Measurements from ENCODE around the gene PRR32.

GRCh38 chrX:126825566-126826193, 6.2 kb downstream of the PRR32 start:
- TF ChIP-seq, protein P1, sequence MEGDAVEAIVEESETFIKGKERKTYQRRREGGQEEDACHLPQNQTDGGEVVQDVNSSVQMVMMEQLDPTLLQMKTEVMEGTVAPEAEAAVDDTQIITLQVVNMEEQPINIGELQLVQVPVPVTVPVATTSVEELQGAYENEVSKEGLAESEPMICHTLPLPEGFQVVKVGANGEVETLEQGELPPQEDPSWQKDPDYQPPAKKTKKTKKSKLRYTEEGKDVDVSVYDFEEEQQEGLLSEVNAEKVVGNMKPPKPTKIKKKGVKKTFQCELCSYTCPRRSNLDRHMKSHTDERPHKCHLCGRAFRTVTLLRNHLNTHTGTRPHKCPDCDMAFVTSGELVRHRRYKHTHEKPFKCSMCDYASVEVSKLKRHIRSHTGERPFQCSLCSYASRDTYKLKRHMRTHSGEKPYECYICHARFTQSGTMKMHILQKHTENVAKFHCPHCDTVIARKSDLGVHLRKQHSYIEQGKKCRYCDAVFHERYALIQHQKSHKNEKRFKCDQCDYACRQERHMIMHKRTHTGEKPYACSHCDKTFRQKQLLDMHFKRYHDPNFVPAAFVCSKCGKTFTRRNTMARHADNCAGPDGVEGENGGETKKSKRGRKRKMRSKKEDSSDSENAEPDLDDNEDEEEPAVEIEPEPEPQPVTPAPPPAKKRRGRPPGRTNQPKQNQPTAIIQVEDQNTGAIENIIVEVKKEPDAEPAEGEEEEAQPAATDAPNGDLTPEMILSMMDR (IDR thresholded peaks at IDR 0.05 in 8 of 11, conservative IDR thresholded peaks at IDR 0.05 in 3 of 11): no peak
- TF ChIP-seq POLR2A (IDR thresholded peaks at IDR 0.05) (no peak), POLR2AphosphoS5 (IDR thresholded peaks at IDR 0.05) (no peak)

All from spleen (tissue), 7 donors.